Vagina (tissue), 2 donors: ENCODE measurements around the gene ATP6V0A1.

Source experiments
- CTCF ChIP-seq, 3 experiments: fragments of 450-650 bp in 2 of 3; fragments of 200-600 bp in 1 of 3; sonication (generic) in 1 of 3; IDR thresholded peaks; one replicate each; pipeline ENCODE4 v1.5.1; 2017 to 2019; ENCODE audit warnings: antibody characterized with exemption in 3 of 3, mild to moderate bottlenecking in 2 of 3, moderate library complexity in 2 of 3
- POLR2A ChIP-seq, 2 donors: fragments of 450-650 bp; IDR thresholded peaks; one replicate each; pipeline ENCODE4 v1.6.1; 2017; ENCODE audit warnings: antibody characterized with exemption in 2 of 2, mild to moderate bottlenecking in 2 of 2, moderate library complexity in 2 of 2
- POLR2AphosphoS5 ChIP-seq, 2 donors: sonication (generic); formaldehyde crosslinking; IDR thresholded peaks; one replicate each; pipeline ENCODE4 v1.9.0; 2017; ENCODE audit warnings: antibody characterized with exemption in 2 of 2, mild to moderate bottlenecking in 2 of 2, low read depth in 1 of 2; ENCODE audit not compliant: insufficient read depth in 1 of 2

- TF ChIP-seq CTCF (IDR thresholded peaks at IDR 0.05) (no peak), POLR2A (IDR thresholded peaks at IDR 0.05) (no peak), POLR2AphosphoS5 (IDR thresholded peaks at IDR 0.05; ENCODE audit: insufficient read depth in 1 of 2, low read depth in 1 of 2) (no peak)
Measured at GRCh38 chr17:42463976-42464400, 5.3 kb downstream of the ATP6V0A1 start.
